Ramos (cell line): ENCODE measurements around the gene ZNF335.
"Not testable (repeated sequence)": the region's sequence is repeated elsewhere in the genome, so short reads cannot be mapped to it uniquely, and the experiment has no call there.

Experiments
- in situ Hi-C: fragments of 300-500 bp; cut with MboI; formaldehyde crosslinking; loops from one replicate; pipeline ENCODE4 v1.14.3; 2022; ENCODE audit warnings: low sequenced_read_pairs; ENCODE audit not compliant: unreplicated experiment

The ZNF335 gene

GRCh38 chr20:45959126-45959525 is 12.9 kb downstream of the ZNF335 start:
- in situ Hi-C loops: no loop called here

GRCh38 chr20:45958593-45958992 is 13.4 kb downstream of the ZNF335 start:
- in situ Hi-C loops: no loop called here

GRCh38 chr20:45957021-45957941 is 14.7 kb downstream of the ZNF335 start:
- in situ Hi-C loops: no loop called here

- in situ Hi-C loops: not testable (repeated sequence)
Measured at GRCh38 chr20:45956326-45956725, 15.7 kb downstream of the ZNF335 start.

GRCh38 chr20:45953672-45954071 is 18.3 kb downstream of the ZNF335 start:
- in situ Hi-C loops: no loop called here

GRCh38 chr20:45952861-45953260 is 19.1 kb downstream of the ZNF335 start:
- in situ Hi-C loops: no loop called here

- in situ Hi-C loops: no loop called here
Measured at GRCh38 chr20:45951925-45952834, 19.8 kb downstream of the ZNF335 start.

GRCh38 chr20:45950330-45950646 is 21.7 kb downstream of the ZNF335 start:
- in situ Hi-C loops: no loop called here

GRCh38 chr20:45949542-45950329 is 22.3 kb downstream of the ZNF335 start:
- in situ Hi-C loops: loop anchor here (25.0 kb wide), 1 partner anchor 137 kb away; the partner anchor contains the start of gene UBE2C

GRCh38 chr20:45948742-45949541 is 23.1 kb downstream of the ZNF335 start:
- in situ Hi-C loops: loop anchor here (25.0 kb wide), 1 partner anchor 137 kb away; the partner anchor contains the start of gene UBE2C

- in situ Hi-C loops: loop anchor here (25.0 kb wide), 1 partner anchor 136 kb away; the partner anchor contains the start of gene UBE2C
Measured at GRCh38 chr20:45948261-45948733, 23.7 kb downstream of the ZNF335 start.

GRCh38 chr20:45947110-45947866 is 24.7 kb downstream of the ZNF335 start:
- in situ Hi-C loops: loop anchor here (25.0 kb wide), 1 partner anchor 135 kb away; the partner anchor contains the start of gene UBE2C

- in situ Hi-C loops: loop anchor here (25.0 kb wide), 1 partner anchor 134 kb away; the partner anchor contains the start of gene UBE2C
Measured at GRCh38 chr20:45946149-45946970, 25.6 kb downstream of the ZNF335 start.

GRCh38 chr20:45945678-45946148 is 26.3 kb downstream of the ZNF335 start:
- in situ Hi-C loops: loop anchor here (25.0 kb wide), 1 partner anchor 133 kb away; the partner anchor contains the start of gene UBE2C

GRCh38 chr20:45944965-45945677 is 26.9 kb downstream of the ZNF335 start:
- in situ Hi-C loops: loop anchor here (25.0 kb wide), 1 partner anchor 133 kb away; the partner anchor contains the start of gene UBE2C
